ENCODE measurements around the gene AK5.

DNA sequence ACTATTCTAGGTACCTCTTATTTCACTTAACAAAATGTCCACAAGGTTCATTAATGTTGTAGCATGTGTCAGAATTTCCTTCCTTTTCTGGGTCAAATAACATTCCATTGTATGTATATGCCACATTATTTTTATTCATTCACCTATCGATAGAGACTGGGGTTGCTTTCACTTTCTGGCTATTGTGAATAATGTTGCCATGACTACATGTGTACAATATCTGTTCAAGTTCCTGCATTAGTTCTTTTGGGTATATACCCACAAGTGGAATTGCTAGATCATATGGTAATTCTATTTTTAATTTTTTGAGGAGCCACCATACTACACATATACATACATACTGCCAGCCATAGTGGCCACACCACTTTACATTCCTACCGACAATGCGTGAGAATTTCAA lies 242.2 kb downstream of the AK5 start:
- TF ChIP-seq, protein P1, sequence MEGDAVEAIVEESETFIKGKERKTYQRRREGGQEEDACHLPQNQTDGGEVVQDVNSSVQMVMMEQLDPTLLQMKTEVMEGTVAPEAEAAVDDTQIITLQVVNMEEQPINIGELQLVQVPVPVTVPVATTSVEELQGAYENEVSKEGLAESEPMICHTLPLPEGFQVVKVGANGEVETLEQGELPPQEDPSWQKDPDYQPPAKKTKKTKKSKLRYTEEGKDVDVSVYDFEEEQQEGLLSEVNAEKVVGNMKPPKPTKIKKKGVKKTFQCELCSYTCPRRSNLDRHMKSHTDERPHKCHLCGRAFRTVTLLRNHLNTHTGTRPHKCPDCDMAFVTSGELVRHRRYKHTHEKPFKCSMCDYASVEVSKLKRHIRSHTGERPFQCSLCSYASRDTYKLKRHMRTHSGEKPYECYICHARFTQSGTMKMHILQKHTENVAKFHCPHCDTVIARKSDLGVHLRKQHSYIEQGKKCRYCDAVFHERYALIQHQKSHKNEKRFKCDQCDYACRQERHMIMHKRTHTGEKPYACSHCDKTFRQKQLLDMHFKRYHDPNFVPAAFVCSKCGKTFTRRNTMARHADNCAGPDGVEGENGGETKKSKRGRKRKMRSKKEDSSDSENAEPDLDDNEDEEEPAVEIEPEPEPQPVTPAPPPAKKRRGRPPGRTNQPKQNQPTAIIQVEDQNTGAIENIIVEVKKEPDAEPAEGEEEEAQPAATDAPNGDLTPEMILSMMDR (IDR thresholded peaks at IDR 0.05) = no peak
- TF ChIP-seq POLR2AphosphoS5 (IDR thresholded peaks at IDR 0.05) = no peak

Measured in prostate gland (tissue), 2 donors.